Muscle layer of duodenum (tissue), 2 donors: ENCODE results near the gene DNAJC1.
"Not testable (repeated sequence)": the region's sequence is repeated elsewhere in the genome, so short reads cannot be mapped to it uniquely, and the experiment has no call there.

Experiments
- H3K27ac ChIP-seq: one replicate; pipeline ENCODE4 v1.7.0; 2013; ENCODE audit warnings: mild to moderate bottlenecking, low read length
- H3K27me3 ChIP-seq: one replicate; pipeline ENCODE4 v1.7.0; 2013; ENCODE audit warnings: low read depth, mild to moderate bottlenecking, control low read depth, low read length
- H3K36me3 ChIP-seq, 2 donors: one replicate each; pipeline ENCODE4 v1.7.0; 2013; ENCODE audit warnings: low read length in 2 of 2, control low read depth in 1 of 2, mild to moderate bottlenecking in 1 of 2; ENCODE audit not compliant: insufficient read depth in 2 of 2, control insufficient read depth in 1 of 2
- H3K4me1 ChIP-seq, 2 donors: one replicate each; pipeline ENCODE4 v1.7.0; 2013; ENCODE audit warnings: low read length in 2 of 2, mild to moderate bottlenecking in 2 of 2, control low read depth in 1 of 2, moderate library complexity in 1 of 2; ENCODE audit not compliant: insufficient read depth in 2 of 2, control insufficient read depth in 1 of 2
- H3K4me3 ChIP-seq, 2 donors: one replicate each; pipeline ENCODE4 v1.7.0; 2013; ENCODE audit warnings: low read length in 2 of 2, low read depth in 1 of 2, mild to moderate bottlenecking in 1 of 2
- H3K9me3 ChIP-seq, 2 donors: one replicate each; pipeline ENCODE4 v1.7.0; 2013; ENCODE audit warnings: low read length in 2 of 2, control low read depth in 1 of 2, mild to moderate bottlenecking in 1 of 2; ENCODE audit not compliant: control insufficient read depth in 1 of 2
- donor health status: healthy.

The DNAJC1 gene

GRCh38 chr10:21724020-21724589 is 279.4 kb downstream of the DNAJC1 start:
- no peak overlapping the region for H3K27ac ChIP-seq
- peaks cover 15 to 21% of the 10 kb centered on the region in 2 donors for H3K4me1 ChIP-seq
- peaks cover 4% of the 10 kb centered on the region in 2 donors for H3K36me3 ChIP-seq
- no peak overlapping the region for H3K4me3 ChIP-seq
- H3K27me3 ChIP-seq, result no peaks in the 10 kb centered on the region
- no peaks in the 10 kb centered on the region for H3K9me3 ChIP-seq

GRCh38 chr10:21722209-21722608 is 281.3 kb downstream of the DNAJC1 start:
- H3K4me1 ChIP-seq, result peaks cover 15 to 21% of the 10 kb centered on the region in 2 donors
- H3K4me3 ChIP-seq, result no peak overlapping the region
- no peaks in the 10 kb centered on the region for H3K9me3 ChIP-seq
- no peaks in the 10 kb centered on the region for H3K27me3 ChIP-seq
- no peak overlapping the region for H3K27ac ChIP-seq
- peaks cover 4 to 5% of the 10 kb centered on the region in 2 donors for H3K36me3 ChIP-seq

- H3K36me3 ChIP-seq, result peaks cover under 1 to 5% of the 10 kb centered on the region in 2 donors
- no peaks in the 10 kb centered on the region for H3K27me3 ChIP-seq
- H3K4me1 ChIP-seq, result peaks cover 15 to 21% of the 10 kb centered on the region in 2 donors
- no peak overlapping the region for H3K4me3 ChIP-seq
- no peak overlapping the region for H3K27ac ChIP-seq
- H3K9me3 ChIP-seq, result no peaks in the 10 kb centered on the region
Measured at GRCh38 chr10:21721000-21721665, 282.4 kb downstream of the DNAJC1 start.

- Histone ChIP-seq H3K9me3 (no peaks in the 10 kb centered on the region), H3K4me3 (no peak overlapping the region), H3K27ac (no peak overlapping the region), H3K27me3 (no peaks in the 10 kb centered on the region), H3K4me1 (peaks cover 15 to 18% of the 10 kb centered on the region in 2 donors), H3K36me3 (peaks cover 3 to 5% of the 10 kb centered on the region in 2 donors)
Measured at GRCh38 chr10:21720090-21720489, 283.4 kb downstream of the DNAJC1 start.

GRCh38 chr10:21719502-21719901 is 284.0 kb downstream of the DNAJC1 start:
- peaks cover 3 to 5% of the 10 kb centered on the region in 2 donors for H3K36me3 ChIP-seq
- no peak overlapping the region for H3K27ac ChIP-seq
- peaks cover 9 to 12% of the 10 kb centered on the region in 2 donors for H3K4me1 ChIP-seq
- H3K9me3 ChIP-seq, result no peaks in the 10 kb centered on the region
- no peaks in the 10 kb centered on the region for H3K27me3 ChIP-seq
- H3K4me3 ChIP-seq, result no peak overlapping the region

- H3K4me3 ChIP-seq, H3K4me1 ChIP-seq, H3K27ac ChIP-seq, H3K9me3 ChIP-seq, H3K36me3 ChIP-seq, H3K27me3 ChIP-seq: not testable (repeated sequence)
Measured at GRCh38 chr10:21717437-21718054, 286.0 kb downstream of the DNAJC1 start.

- Histone ChIP-seq H3K27ac (no peak overlapping the region), H3K36me3 (peaks cover 5 to 6% of the 10 kb centered on the region in 2 donors), H3K27me3 (no peaks in the 10 kb centered on the region), H3K9me3 (no peaks in the 10 kb centered on the region), H3K4me3 (no peak overlapping the region), H3K4me1 (no peaks in the 10 kb centered on the region)
Measured at GRCh38 chr10:21715531-21716195, 287.9 kb downstream of the DNAJC1 start.

GRCh38 chr10:21712975-21713374 is 290.6 kb downstream of the DNAJC1 start:
- Histone ChIP-seq H3K36me3 (peaks cover 1 to 11% of the 10 kb centered on the region in 2 donors), H3K9me3 (no peaks in the 10 kb centered on the region)

GRCh38 chr10:21707498-21707897 is 296.0 kb downstream of the DNAJC1 start:
- Histone ChIP-seq H3K4me1 (no peaks in the 10 kb centered on the region), H3K9me3 (no peaks in the 10 kb centered on the region), H3K36me3 (peaks cover 0 to 14% of the 10 kb centered on the region in 2 donors), H3K27me3 (no peaks in the 10 kb centered on the region), H3K27ac (no peak overlapping the region), H3K4me3 (no peak overlapping the region)

More at GRCh38 chr10:21712975-21713374, 290.6 kb downstream of the DNAJC1 start:
- no peak overlapping the region for H3K27ac ChIP-seq
- no peaks in the 10 kb centered on the region for H3K4me1 ChIP-seq
- no peaks in the 10 kb centered on the region for H3K27me3 ChIP-seq
- H3K4me3 ChIP-seq, result no peak overlapping the region
